ENCODE data around the gene KLHL30.

DNA sequence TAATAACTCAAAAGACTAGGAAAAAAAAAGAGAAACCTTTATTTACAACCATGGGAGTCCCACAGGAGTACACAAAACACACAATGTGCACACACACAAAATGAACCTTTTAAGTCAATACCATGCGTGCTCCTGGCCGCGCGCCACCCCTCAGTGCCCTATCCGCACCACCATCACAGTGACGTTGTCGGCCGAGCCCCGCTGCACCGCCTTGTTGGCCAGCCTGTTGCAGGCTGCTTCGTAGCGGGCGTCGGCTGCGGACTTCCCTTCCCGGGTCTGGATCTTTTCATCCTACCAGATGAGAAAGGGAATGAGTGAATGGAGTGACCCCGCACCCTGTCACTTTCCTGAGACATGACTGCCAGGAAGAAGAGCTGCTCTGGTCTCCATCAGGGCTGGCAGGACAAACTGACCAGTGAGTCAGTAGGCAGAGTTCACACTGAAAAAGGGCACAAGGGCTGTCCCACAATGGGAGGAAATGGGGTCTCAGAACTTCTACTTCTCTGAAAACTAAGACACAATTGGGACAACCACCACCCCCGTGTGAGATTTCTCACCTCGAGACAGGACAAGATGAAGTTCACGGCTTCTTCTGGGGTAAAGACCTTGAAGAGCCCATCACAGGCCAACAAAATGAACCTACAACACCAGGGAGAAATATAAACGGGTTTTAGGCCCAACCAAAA lies 32.1 kb downstream of the KLHL30 start:
- no peak for TF ChIP-seq POLR2A (IDR thresholded peaks at IDR 0.05)
- TF ChIP-seq, protein P1, sequence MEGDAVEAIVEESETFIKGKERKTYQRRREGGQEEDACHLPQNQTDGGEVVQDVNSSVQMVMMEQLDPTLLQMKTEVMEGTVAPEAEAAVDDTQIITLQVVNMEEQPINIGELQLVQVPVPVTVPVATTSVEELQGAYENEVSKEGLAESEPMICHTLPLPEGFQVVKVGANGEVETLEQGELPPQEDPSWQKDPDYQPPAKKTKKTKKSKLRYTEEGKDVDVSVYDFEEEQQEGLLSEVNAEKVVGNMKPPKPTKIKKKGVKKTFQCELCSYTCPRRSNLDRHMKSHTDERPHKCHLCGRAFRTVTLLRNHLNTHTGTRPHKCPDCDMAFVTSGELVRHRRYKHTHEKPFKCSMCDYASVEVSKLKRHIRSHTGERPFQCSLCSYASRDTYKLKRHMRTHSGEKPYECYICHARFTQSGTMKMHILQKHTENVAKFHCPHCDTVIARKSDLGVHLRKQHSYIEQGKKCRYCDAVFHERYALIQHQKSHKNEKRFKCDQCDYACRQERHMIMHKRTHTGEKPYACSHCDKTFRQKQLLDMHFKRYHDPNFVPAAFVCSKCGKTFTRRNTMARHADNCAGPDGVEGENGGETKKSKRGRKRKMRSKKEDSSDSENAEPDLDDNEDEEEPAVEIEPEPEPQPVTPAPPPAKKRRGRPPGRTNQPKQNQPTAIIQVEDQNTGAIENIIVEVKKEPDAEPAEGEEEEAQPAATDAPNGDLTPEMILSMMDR (IDR thresholded peaks at IDR 0.05), result no peak
- no peak for TF ChIP-seq POLR2AphosphoS5 (IDR thresholded peaks at IDR 0.05)

Data from breast epithelium (tissue), 3 donors.